OCI-M2 (cell line): Measurements from ENCODE around the gene FNDC3A.
"Not testable (repeated sequence)": the region's sequence is repeated elsewhere in the genome, so short reads cannot be mapped to it uniquely, and the experiment has no call there.

Source experiments
- DNase-seq: peaks from one replicate; lab custom pipeline; 2025; ENCODE audit not compliant: unreplicated experiment; lab: John Stamatoyannopoulos, UW

The FNDC3A gene

GRCh38 chr13:49125964-49126524 is 150.3 kb downstream of the FNDC3A start:
- DNase-seq = no peak

- DNase-seq = no peak
Measured at GRCh38 chr13:49132479-49133002, 156.8 kb downstream of the FNDC3A start.

GRCh38 chr13:49134305-49134704 is 158.6 kb downstream of the FNDC3A start:
- no peak for DNase-seq

GRCh38 chr13:49137138-49137643 is 161.5 kb downstream of the FNDC3A start:
- not testable (repeated sequence) for DNase-seq

- DNase-seq = no peak
Measured at GRCh38 chr13:49140910-49141611, 165.3 kb downstream of the FNDC3A start.

- no peak for DNase-seq
Measured at GRCh38 chr13:49146950-49147355, 171.2 kb downstream of the FNDC3A start.

- DNase-seq = no peak
Measured at GRCh38 chr13:49148405-49148804, 172.7 kb downstream of the FNDC3A start.

- not testable (repeated sequence) for DNase-seq
Measured at GRCh38 chr13:49157955-49158584, 182.4 kb downstream of the FNDC3A start.

- not testable (repeated sequence) for DNase-seq
Measured at GRCh38 chr13:49163162-49163561, 187.4 kb downstream of the FNDC3A start.

GRCh38 chr13:49164712-49165111 is 189.0 kb downstream of the FNDC3A start:
- DNase-seq = no peak

- no peak for DNase-seq
Measured at GRCh38 chr13:49165798-49166752, 190.4 kb downstream of the FNDC3A start.

- no peak for DNase-seq
Measured at GRCh38 chr13:49171359-49171758, 195.6 kb downstream of the FNDC3A start.

GRCh38 chr13:49183672-49184325 is 208.1 kb downstream of the FNDC3A start:
- DNase-seq = no peak

GRCh38 chr13:49184621-49185020 is 208.9 kb downstream of the FNDC3A start:
- DNase-seq = no peak

GRCh38 chr13:49185264-49185663 is 209.6 kb downstream of the FNDC3A start:
- no peak for DNase-seq

GRCh38 chr13:49190901-49191300 is 215.2 kb downstream of the FNDC3A start:
- DNase-seq = no peak

- DNase-seq = no peak
Measured at GRCh38 chr13:49206641-49207040, 230.9 kb downstream of the FNDC3A start.

- DNase-seq = no peak
Measured at GRCh38 chr13:49208619-49209018, 232.9 kb downstream of the FNDC3A start.

GRCh38 chr13:49210114-49210513 is 234.4 kb downstream of the FNDC3A start:
- DNase-seq = no peak

- no peak for DNase-seq
Measured at GRCh38 chr13:49210669-49211068, 235.0 kb downstream of the FNDC3A start.
